Fibroblast of pulmonary artery (primary cell): ENCODE results near the gene PDRG1.

Experiments used
- DNase-seq: peaks from one replicate; pipeline ENCODE4 v3.0.0-alpha.2; 2010; ENCODE audit warnings: low read depth
- H3K4me3 ChIP-seq: replicated peaks from 2 replicates; pipeline ENCODE4 v1.5.1; 2011; ENCODE audit warnings: low read depth, mild to moderate bottlenecking, control low read depth, low read length, moderate library complexity
- TF ChIP-seq, protein P1 (sequence below): IDR thresholded peaks from 2 replicates; pipeline ENCODE4 v1.5.1; 2011; ENCODE audit warnings: mild to moderate bottlenecking, control low read depth, low read length, inconsistent platforms; ENCODE audit errors: missing control alignments

The PDRG1 gene

DNA sequence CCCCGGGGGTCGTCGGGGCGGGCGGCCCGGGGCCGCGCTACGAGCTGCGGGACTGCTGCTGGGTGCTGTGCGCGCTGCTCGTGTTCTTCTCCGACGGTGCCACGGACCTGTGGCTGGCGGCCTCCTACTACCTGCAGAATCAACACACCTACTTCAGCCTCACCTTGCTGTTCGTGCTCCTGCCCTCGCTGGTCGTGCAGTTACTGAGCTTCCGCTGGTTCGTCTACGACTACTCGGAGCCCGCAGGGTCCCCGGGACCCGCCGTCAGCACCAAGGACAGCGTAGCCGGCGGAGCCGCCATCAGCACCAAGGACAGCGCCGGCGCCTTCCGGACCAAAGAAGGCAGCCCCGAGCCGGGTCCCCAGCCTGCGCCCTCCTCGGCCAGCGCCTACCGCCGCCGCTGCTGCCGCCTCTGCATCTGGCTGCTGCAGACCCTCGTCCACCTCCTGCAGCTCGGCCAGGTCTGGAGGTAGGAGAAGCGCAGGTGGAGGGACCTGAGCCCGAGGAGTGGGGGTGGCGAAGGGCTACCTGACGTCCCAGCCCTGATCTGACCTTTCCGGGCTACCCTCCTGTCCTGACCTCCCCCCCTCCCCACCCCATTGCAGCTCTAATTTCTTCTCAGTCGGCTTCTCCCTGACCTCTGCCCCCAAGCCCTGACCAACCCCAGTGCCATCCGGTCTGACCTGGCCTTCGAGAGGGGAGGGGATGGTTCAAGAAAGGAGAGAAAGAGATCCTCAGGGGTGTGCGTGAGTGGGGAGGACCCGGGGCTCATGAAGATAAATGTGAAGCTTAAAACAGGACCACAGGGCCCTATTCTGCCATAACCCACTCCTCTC, 16.7 kb upstream of the PDRG1 start:
- TF ChIP-seq, protein P1, sequence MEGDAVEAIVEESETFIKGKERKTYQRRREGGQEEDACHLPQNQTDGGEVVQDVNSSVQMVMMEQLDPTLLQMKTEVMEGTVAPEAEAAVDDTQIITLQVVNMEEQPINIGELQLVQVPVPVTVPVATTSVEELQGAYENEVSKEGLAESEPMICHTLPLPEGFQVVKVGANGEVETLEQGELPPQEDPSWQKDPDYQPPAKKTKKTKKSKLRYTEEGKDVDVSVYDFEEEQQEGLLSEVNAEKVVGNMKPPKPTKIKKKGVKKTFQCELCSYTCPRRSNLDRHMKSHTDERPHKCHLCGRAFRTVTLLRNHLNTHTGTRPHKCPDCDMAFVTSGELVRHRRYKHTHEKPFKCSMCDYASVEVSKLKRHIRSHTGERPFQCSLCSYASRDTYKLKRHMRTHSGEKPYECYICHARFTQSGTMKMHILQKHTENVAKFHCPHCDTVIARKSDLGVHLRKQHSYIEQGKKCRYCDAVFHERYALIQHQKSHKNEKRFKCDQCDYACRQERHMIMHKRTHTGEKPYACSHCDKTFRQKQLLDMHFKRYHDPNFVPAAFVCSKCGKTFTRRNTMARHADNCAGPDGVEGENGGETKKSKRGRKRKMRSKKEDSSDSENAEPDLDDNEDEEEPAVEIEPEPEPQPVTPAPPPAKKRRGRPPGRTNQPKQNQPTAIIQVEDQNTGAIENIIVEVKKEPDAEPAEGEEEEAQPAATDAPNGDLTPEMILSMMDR: no peak
- peak; percentile 73 for DNase-seq

DNA sequence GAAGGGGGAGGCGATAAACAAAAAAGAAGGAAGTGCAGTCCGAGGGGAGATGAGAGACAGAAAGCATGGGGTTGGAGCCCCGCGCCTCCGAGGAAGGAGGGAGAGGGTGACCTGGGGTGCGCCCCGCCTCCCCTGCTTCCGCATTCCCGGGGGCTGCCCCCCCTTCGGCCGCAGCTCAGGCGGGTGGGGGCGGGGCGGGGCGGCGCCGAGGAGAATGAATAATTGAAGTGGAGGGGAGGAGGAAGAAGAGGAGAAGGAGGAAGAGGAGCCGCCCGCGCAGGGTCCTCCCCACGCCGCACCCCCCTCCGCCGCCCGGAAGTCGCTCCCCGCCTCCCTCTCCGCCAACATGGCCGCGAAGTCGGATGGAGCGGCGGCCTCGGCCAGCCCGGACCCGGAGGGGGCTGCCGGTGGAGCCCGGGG, 16.0 kb upstream of the PDRG1 start, which contains the start of gene XKR7:
XKR7 (plus strand) TSS at position 322 of the 420 bp plus-strand sequence; CDS start at position 347, 25 bp downstream.
- TF ChIP-seq, protein P1: no peak
- no peak for DNase-seq
- H3K4me3 ChIP-seq: no peak within 1 kb of the TSS

More for the DNA sequence above, 16.7 kb upstream of the PDRG1 start:
- no peak overlapping the region for H3K4me3 ChIP-seq

DNA sequence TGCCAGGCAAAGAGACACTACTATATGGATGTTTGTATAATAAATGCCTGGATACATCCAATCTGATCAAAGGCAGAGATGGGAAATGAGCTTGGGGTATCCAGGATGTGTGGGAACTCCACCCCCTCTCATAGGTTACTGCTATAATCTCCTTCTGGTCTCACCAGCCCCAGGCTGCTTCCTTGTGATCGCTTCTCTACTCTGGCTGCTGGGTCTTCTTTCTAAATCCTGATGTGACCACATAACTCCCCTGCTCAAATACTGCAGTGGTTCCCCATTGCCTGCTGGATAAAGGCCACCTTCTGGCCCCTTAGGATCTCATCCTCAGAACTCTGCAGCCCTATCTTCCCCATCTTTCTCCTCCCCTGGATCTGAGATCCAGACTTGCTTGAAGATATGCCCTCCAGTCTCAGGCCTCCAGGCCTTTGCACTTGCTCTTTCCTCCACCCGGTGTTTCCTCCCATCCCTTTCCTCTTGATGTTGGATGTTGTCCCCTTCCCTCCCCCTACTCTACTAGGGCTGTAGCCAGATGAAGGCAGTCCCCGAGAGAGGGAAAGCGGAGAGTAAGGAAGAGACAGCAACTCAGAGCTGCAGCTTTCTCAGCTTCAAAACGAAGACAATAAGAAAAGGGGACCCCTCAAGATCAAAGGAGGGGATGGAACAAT, 15.3 kb upstream of the PDRG1 start:
- TF ChIP-seq, protein P1: no peak
- no peak overlapping the region for H3K4me3 ChIP-seq
- no peak for DNase-seq

DNA sequence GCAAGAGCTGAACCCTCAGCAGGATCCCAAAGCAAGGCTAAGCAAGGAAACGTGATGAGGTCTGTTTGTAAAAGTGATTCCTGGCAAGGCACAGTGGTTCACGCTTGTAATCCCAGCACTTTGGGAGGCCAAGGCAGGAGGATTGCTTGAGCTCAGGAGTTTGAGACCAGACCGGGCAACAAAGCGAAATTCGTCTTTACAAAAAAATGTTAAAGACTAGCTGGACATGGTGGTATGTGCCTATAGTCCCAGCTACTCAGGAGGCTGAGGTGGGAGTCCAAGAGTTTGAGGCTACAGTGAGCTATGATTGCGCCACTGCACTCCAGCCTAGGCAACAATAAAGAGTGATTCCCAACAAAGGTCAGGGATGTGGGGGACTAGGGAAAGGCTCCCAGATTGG, 12.0 kb upstream of the PDRG1 start:
- TF ChIP-seq, protein P1: no peak
- no peak overlapping the region for H3K4me3 ChIP-seq
- DNase-seq: no peak

DNA sequence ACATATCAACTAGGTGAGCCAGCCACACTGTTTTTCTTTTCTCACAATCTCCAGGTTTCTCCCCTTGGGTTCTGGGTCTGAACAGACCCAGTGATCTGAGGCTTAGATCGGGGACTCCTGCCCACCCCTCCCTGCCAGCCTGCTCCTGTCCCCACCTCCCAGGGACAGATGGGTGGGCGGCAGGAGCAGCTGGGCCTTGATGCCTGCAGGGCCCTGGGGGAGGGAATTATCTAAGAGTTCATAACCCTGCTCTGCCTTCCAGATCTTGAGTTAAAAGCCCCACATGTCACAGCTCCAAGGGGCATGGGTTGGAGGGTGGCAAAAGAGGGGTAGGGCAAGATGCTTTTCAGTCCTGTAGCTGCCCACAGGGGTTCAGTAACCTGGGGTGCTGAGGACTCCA, 10.9 kb upstream of the PDRG1 start:
- no peak overlapping the region for H3K4me3 ChIP-seq
- no peak for DNase-seq
- TF ChIP-seq, protein P1: no peak

DNA sequence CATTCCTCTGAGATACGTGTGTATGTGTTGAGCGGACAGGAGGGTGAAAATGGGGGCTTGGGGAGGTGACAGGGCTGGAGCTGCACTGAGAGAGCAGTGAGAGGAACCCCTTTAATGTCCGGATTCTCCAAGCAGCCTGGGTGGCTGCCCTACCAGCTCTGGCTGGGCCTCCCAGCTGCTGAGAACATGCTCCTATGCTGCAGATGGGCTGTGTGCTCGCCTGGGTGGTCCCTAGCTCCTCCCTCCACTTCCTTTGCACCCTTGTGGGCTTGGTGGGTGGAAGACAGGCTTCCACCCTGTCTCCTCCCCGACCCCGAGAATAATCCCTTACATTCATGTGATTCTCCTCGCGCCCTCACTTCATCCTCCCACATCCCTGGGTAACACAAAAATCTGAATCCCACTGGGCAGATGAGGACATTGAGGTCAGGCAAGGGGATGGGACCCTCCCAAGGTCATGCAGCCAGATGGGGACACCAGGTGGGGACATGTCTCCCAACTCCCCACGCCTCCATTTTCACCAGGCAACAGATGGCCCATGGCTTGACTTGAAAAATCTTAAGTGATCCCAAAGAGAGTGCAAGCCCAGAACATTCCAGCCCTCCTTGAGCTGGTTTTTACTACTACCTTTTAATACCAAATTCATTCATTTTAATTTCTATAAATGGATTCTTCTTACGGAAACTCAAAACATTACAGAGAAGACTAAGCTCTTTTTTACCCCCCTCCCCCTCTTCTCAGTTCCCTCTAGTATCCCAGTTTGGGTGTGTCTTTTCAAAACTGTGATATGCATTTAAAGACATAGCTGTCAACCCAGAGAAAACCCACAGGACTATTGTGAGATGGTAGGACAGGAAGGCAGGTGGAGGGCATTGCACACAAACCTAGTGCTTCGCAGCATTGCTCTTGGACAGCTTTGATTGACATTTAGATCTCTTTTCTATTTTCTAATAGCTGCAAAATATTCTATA, 5.0 kb upstream of the PDRG1 start:
- no peak for DNase-seq
- TF ChIP-seq, protein P1: no peak

More for the DNA sequence above, 5.0 kb upstream of the PDRG1 start:
- H3K4me3 ChIP-seq: no peak overlapping the region
